Uterus (tissue), 4 donors: Measurements from ENCODE around the gene GRIK4. TPM values are rescaled to one million over a fixed set of nuclear protein-coding genes. Genes with fewer than 3 reads are reported as not detected.

Experiments
- DNase-seq, 2 donors: peaks; one replicate each; pipeline ENCODE4 v3.0.0-alpha.2; 2019 to 2020
- H3K27ac ChIP-seq, 2 donors: fragments of 200-600 bp; sonication (generic); 1 replicate in 1 of 2; 2 replicates in 1 of 2; pipeline ENCODE4 v1.5.1; 2016 to 2018
- H3K27me3 ChIP-seq, 2 donors: fragments of 200-600 bp; sonication (generic); one replicate each; pipeline ENCODE4 v1.5.1; 2018 to 2019; ENCODE audit warnings: control low read depth in 1 of 2
- H3K36me3 ChIP-seq, 2 donors: fragments of 200-600 bp; sonication (generic); one replicate each; pipeline ENCODE4 v1.5.1; 2019; ENCODE audit warnings: control low read depth in 1 of 2
- H3K4me1 ChIP-seq, 2 donors: fragments of 200-600 bp; sonication (generic); one replicate each; pipeline ENCODE4 v1.5.1; 2018 to 2019; ENCODE audit warnings: control low read depth in 1 of 2
- H3K4me3 ChIP-seq, 2 donors: fragments of 200-600 bp; sonication (generic); 1 replicate in 1 of 2; 2 replicates in 1 of 2; pipeline ENCODE4 v1.5.1; 2018 to 2019; ENCODE audit warnings: mild to moderate bottlenecking in 1 of 2
- H3K9me3 ChIP-seq, 2 donors: fragments of 200-600 bp; sonication (generic); one replicate each; pipeline ENCODE4 v1.5.1; 2019; ENCODE audit warnings: control low read depth in 1 of 2
- CTCF ChIP-seq, 4 experiments: fragments of 200-600 bp in 2 of 4; fragments of 450-650 bp in 2 of 4; sonication (generic) in 2 of 4; IDR thresholded peaks; one replicate each; pipeline ENCODE4 v1.5.1; 2016 to 2019; ENCODE audit warnings: antibody characterized with exemption in 4 of 4, mild to moderate bottlenecking in 2 of 4, moderate library complexity in 1 of 4
- POLR2A ChIP-seq, 2 donors: fragments of 450-650 bp; IDR thresholded peaks; one replicate each; pipeline ENCODE4 v1.6.1; 2016; ENCODE audit warnings: antibody characterized with exemption in 2 of 2, mild to moderate bottlenecking in 1 of 2, moderate library complexity in 1 of 2
- intact Hi-C: fragments of 100-400 bp; cut with DNase I; formaldehyde crosslinking; loops from one replicate; pipeline ENCODE4 v1.15.1; 2023; ENCODE audit warnings: low total_unique reads
- total RNA-seq, 4 donors: library from RNA; depleted of rRNA in 3 of 4; stranded (reverse); fragments of >200 nt in 3 of 4; gene quantifications; one replicate each; pipeline versions ENCODE4 v1.1.0 to v1.2.4, GENCODE V29; 2014 to 2023
- donor health status: DM: yes; HTN: yes; CAD: no.

GRIK4 gene
- total RNA-seq, 4 donors from 2014 or later, result 0.28 to 1.1 TPM; not detected in 2

GRCh38 chr11:120805960-120806555 lies 294.5 kb downstream of the GRIK4 start:
- DNase-seq, result no peak
- TF ChIP-seq CTCF (IDR thresholded peaks at IDR 0.05) (no peak), POLR2A (IDR thresholded peaks at IDR 0.05) (no peak)
- no peaks in the 10 kb centered on the region for H3K36me3 ChIP-seq
- no peak overlapping the region for H3K4me3 ChIP-seq
- no peaks in the 10 kb centered on the region for H3K4me1 ChIP-seq
- intact Hi-C loops, result no loop called here
- no peaks in the 10 kb centered on the region for H3K27me3 ChIP-seq
- no peaks in the 10 kb centered on the region for H3K9me3 ChIP-seq
- H3K27ac ChIP-seq, result no peak overlapping the region

- DNase-seq, result no peak
- no peaks in the 10 kb centered on the region for H3K9me3 ChIP-seq
- TF ChIP-seq CTCF (IDR thresholded peaks at IDR 0.05), result no peak
- TF ChIP-seq POLR2A (IDR thresholded peaks at IDR 0.05), result no peak
- H3K4me1 ChIP-seq, result no peaks in the 10 kb centered on the region
- no peak overlapping the region for H3K4me3 ChIP-seq
- H3K27ac ChIP-seq, result no peak overlapping the region
- intact Hi-C loops, result no loop called here
- H3K27me3 ChIP-seq, result no peaks in the 10 kb centered on the region
- no peaks in the 10 kb centered on the region for H3K36me3 ChIP-seq
Measured at GRCh38 chr11:120807414-120808150, 296.0 kb downstream of the GRIK4 start.

DNA sequence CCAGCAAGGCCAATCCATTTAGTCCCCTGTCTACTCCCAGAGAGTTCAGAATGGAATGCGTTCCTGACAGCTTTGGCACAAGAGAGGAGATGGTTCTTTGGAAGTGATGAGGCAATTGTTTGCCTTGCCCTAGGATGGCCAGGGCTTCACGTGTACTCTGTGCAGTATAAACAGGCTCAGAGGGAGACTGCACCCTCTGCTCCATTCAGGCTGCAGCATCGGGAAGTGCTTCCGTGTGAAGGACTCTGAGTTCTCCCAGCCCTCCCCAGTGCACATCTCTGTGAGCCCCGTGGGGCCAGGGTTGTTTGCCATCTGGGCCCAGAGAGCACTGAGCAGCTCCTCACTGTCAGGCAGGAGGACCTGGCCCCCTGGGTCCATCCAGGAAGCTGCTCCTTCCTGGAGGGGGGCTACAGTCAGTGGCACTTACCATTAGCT lies 297.1 kb downstream of the GRIK4 start:
- no peaks in the 10 kb centered on the region for H3K36me3 ChIP-seq
- DNase-seq, result no peak
- TF ChIP-seq POLR2A (IDR thresholded peaks at IDR 0.05) (no peak), CTCF (IDR thresholded peaks at IDR 0.05) (no peak)
- no peaks in the 10 kb centered on the region for H3K27me3 ChIP-seq
- H3K4me1 ChIP-seq, result no peaks in the 10 kb centered on the region
- H3K4me3 ChIP-seq, result no peak overlapping the region
- intact Hi-C loops, result no loop called here
- no peak overlapping the region for H3K27ac ChIP-seq
- H3K9me3 ChIP-seq, result no peaks in the 10 kb centered on the region

DNA sequence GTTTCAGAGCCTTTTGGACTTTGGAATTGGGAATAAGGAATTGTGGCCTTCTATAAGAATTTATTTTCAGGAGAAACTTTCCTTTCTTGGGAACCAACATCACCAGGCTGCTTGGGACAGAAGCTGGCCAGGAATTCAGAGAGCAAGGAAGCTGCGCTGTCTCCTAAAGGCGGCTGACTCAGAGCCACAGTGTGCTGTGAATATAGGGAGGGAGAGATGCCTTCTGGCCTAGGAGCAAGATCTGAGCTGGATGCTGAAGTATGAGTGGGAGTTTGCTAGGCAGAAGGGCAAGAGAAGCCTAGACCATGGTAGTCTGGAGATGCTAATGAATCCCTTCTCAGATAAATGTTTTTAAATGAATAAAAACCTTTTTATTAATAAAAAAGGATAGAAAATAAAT lies 298.7 kb downstream of the GRIK4 start:
- Histone ChIP-seq H3K27ac (no peak overlapping the region), H3K27me3 (no peaks in the 10 kb centered on the region), H3K9me3 (no peaks in the 10 kb centered on the region), H3K4me3 (no peak overlapping the region), H3K36me3 (no peaks in the 10 kb centered on the region), H3K4me1 (no peaks in the 10 kb centered on the region)
- DNase-seq, result no peak
- no peak for TF ChIP-seq POLR2A (IDR thresholded peaks at IDR 0.05)
- no peak for TF ChIP-seq CTCF (IDR thresholded peaks at IDR 0.05)
- intact Hi-C loops, result loop anchor here (10.0 kb wide), 1 partner anchor 295 kb away; the partner anchor contains the start of gene GRIK4

DNA sequence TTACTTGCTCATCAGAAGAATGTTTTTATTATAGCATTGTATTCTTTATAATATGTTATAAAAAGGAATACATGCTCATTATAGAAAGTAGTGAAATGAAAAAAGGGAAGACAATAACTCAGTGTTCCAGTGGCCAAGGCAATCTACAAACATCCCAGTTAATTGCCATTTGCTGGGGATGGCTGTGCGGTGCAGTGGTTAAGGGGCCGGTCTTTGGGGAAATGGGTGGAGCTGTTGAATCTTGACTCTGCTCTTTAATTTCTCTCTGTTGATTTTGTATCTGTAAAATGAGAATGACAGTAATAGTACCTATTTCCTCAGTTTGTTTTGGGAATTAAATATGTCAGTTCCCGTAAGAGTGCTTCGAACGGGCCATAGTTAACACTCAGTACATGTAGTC lies 299.7 kb downstream of the GRIK4 start:
- TF ChIP-seq CTCF (IDR thresholded peaks at IDR 0.05) (no peak), POLR2A (IDR thresholded peaks at IDR 0.05) (no peak)
- intact Hi-C loops, result loop anchor here (10.0 kb wide), 1 partner anchor 296 kb away; the partner anchor contains the start of gene GRIK4

More for the DNA sequence above, 299.7 kb downstream of the GRIK4 start:
- Histone ChIP-seq H3K4me1 (no peaks in the 10 kb centered on the region), H3K4me3 (no peak overlapping the region), H3K36me3 (no peaks in the 10 kb centered on the region), H3K27me3 (no peaks in the 10 kb centered on the region), H3K27ac (no peak overlapping the region), H3K9me3 (no peaks in the 10 kb centered on the region)
- no peak for DNase-seq
